SK-N-SH treated with all-trans-retinoic acid at 6 μM for 48 hours (cell line): ENCODE data around the gene AMZ2.

Source experiments
- ATAC-seq: fragments of 200-7000 bp; cut with Tn5 transposase; 3 replicates; pipeline ENCODE4 v1.9.1; 2020; ENCODE audit warnings: mild to moderate bottlenecking, moderate library complexity
- ARNTL ChIP-seq: fragments of 450-650 bp; formaldehyde crosslinking; IDR thresholded peaks from 2 replicates; pipeline ENCODE4 v1.5.0; 2020; ENCODE audit warnings: low read depth, mild to moderate bottlenecking, moderate library complexity, borderline replicate concordance
- BACH2 ChIP-seq: fragments of 250-450 bp; sonication (Bioruptor Pico); IDR thresholded peaks from 2 replicates; pipeline ENCODE4 v1.9.0; 2021; ENCODE audit warnings: mild to moderate bottlenecking, borderline replicate concordance
- CREB5 ChIP-seq: fragments of 250-450 bp; sonication (Bioruptor Pico); IDR thresholded peaks from 2 replicates; pipeline ENCODE4 v1.5.1; 2020; ENCODE audit warnings: low read depth, mild to moderate bottlenecking, moderate library complexity
- CSDC2 ChIP-seq: fragments of 250-450 bp; sonication (Bioruptor Pico); IDR thresholded peaks from 2 replicates; pipeline ENCODE4 v1.5.0; 2020; ENCODE audit warnings: mild to moderate bottlenecking, moderate library complexity
- CSRNP3 ChIP-seq: fragments of 250-450 bp; sonication (Bioruptor Pico); IDR thresholded peaks from 2 replicates; pipeline ENCODE4 v1.5.1; 2021; ENCODE audit warnings: mild to moderate bottlenecking, moderate library complexity
- ESRRG ChIP-seq: fragments of 250-450 bp; sonication (Bioruptor Pico); IDR thresholded peaks from 2 replicates; pipeline ENCODE4 v1.6.1; 2021; ENCODE audit warnings: mild to moderate bottlenecking
- GLIS3 ChIP-seq: fragments of 250-450 bp; sonication (Bioruptor Pico); IDR thresholded peaks from 2 replicates; pipeline ENCODE4 v1.5.0; 2020; ENCODE audit warnings: mild to moderate bottlenecking, moderate library complexity
- OSR1 ChIP-seq: fragments of 250-450 bp; sonication (Bioruptor Pico); IDR thresholded peaks from 2 replicates; pipeline ENCODE4 v1.8.0; 2022; ENCODE audit warnings: moderate library complexity, mild to moderate bottlenecking, inconsistent platforms
- PATZ1 ChIP-seq: fragments of 250-450 bp; sonication (Bioruptor Pico); IDR thresholded peaks from 2 replicates; pipeline ENCODE4 v1.8.0; 2020; ENCODE audit warnings: mild to moderate bottlenecking, moderate library complexity, borderline replicate concordance
- POU6F1 ChIP-seq: fragments of 250-450 bp; sonication (Bioruptor Pico); IDR thresholded peaks from 2 replicates; pipeline ENCODE4 v1.8.0; 2021; ENCODE audit warnings: low read depth, mild to moderate bottlenecking, moderate library complexity, borderline replicate concordance
- PPARA ChIP-seq: fragments of 250-450 bp; sonication (Bioruptor Pico); IDR thresholded peaks from 2 replicates; pipeline ENCODE4 v1.5.0; 2020; ENCODE audit warnings: mild to moderate bottlenecking, borderline replicate concordance
- RARB ChIP-seq: fragments of 250-450 bp; sonication (Bioruptor Pico); IDR thresholded peaks from 2 replicates; pipeline ENCODE4 v1.8.0; 2021; ENCODE audit warnings: mild to moderate bottlenecking, moderate library complexity
- SNAI2 ChIP-seq: fragments of 250-450 bp; sonication (Bioruptor Pico); IDR thresholded peaks from 2 replicates; pipeline ENCODE4 v1.5.0; 2020; ENCODE audit warnings: mild to moderate bottlenecking, moderate library complexity
- TCF4 ChIP-seq: fragments of 250-450 bp; sonication (Bioruptor Pico); IDR thresholded peaks from 2 replicates; pipeline ENCODE4 v1.8.0; 2021; ENCODE audit warnings: mild to moderate bottlenecking, moderate library complexity, borderline replicate concordance
- TSHZ2 ChIP-seq: fragments of 250-450 bp; sonication (Bioruptor Pico); IDR thresholded peaks from 2 replicates; pipeline ENCODE4 v1.5.0; 2020; ENCODE audit warnings: mild to moderate bottlenecking, moderate library complexity
- ZC3H10 ChIP-seq: fragments of 250-450 bp; sonication (Bioruptor Pico); IDR thresholded peaks from 2 replicates; pipeline ENCODE4 v1.5.1; 2021; ENCODE audit warnings: mild to moderate bottlenecking, moderate library complexity
- ZFP3 ChIP-seq: fragments of 250-450 bp; sonication (Bioruptor Pico); IDR thresholded peaks from 2 replicates; pipeline ENCODE4 v1.5.0; 2020; ENCODE audit warnings: mild to moderate bottlenecking, moderate library complexity
- ZFP30 ChIP-seq: fragments of 450-650 bp; formaldehyde crosslinking; IDR thresholded peaks from 2 replicates; pipeline ENCODE4 v1.5.0; 2022; ENCODE audit warnings: mild to moderate bottlenecking, moderate library complexity
- ZNF565 ChIP-seq: fragments of 450-650 bp; formaldehyde crosslinking; conservative IDR thresholded peaks from 2 replicates; pipeline ENCODE4 v1.5.0; 2020; ENCODE audit warnings: low read depth, mild to moderate bottlenecking, moderate library complexity
- ZNF8 ChIP-seq: fragments of 450-650 bp; formaldehyde crosslinking; IDR thresholded peaks from 2 replicates; pipeline ENCODE4 v1.5.0; 2020; ENCODE audit warnings: mild to moderate bottlenecking, moderate library complexity

Gene AMZ2

GRCh38 chr17:68247445-68248198 is at the start of gene AMZ2:
TSS of gene AMZ2 (plus strand) at chr17:68248043. CDS start at chr17:68250188, 2,145 bp downstream.
- peak; percentile 97 for ATAC-seq
- TF ChIP-seq ZFP3 (peak; percentile 66; the same call in 1 of the 2 replicates), PATZ1 (peak; percentile 61; the same call in 1 of the 2 replicates), TSHZ2 (CRISPR knock-in tag) (peak; percentile 65; the same call in 1 of the 2 replicates), ESRRG (CRISPR knock-in tag) (0 out of 2 replicates have a peak, but pooled peaks have one; percentile 32), CSDC2 (CRISPR knock-in tag) (peak; percentile 89; the same call in 1 of the 2 replicates), BACH2 (CRISPR knock-in tag) (no peak)

GRCh38 chr17:68198931-68199836 is 48.7 kb upstream of the AMZ2 start:
- ATAC-seq = 0 out of 3 replicates have a peak, but pooled peaks have one; percentile 4
- TF ChIP-seq ESRRG (CRISPR knock-in tag) = no peak
- no peak for TF ChIP-seq OSR1 (CRISPR knock-in tag)
- no peak for TF ChIP-seq ZNF8
- TF ChIP-seq CSRNP3 (CRISPR knock-in tag) = no peak
- TF ChIP-seq ZNF565 (CRISPR knock-in tag) = no peak
- no peak for TF ChIP-seq POU6F1
- TF ChIP-seq PPARA = no peak
- TF ChIP-seq TCF4 (CRISPR knock-in tag) = no peak
- no peak for TF ChIP-seq GLIS3 (CRISPR knock-in tag)
- no peak for TF ChIP-seq ZFP30
- TF ChIP-seq BACH2 (CRISPR knock-in tag) = no peak
- TF ChIP-seq ZFP3 = no peak
- no peak for TF ChIP-seq RARB (CRISPR knock-in tag)
- TF ChIP-seq ZC3H10 (CRISPR knock-in tag) = no peak
- no peak for TF ChIP-seq CREB5 (CRISPR knock-in tag)
- TF ChIP-seq CSDC2 (CRISPR knock-in tag) = no peak
- TF ChIP-seq TSHZ2 (CRISPR knock-in tag) = no peak
- TF ChIP-seq ARNTL (CRISPR knock-in tag) = no peak
- no peak for TF ChIP-seq SNAI2 (CRISPR knock-in tag)
- no peak for TF ChIP-seq PATZ1
